ENCODE data around the gene TMEM145.

- TF ChIP-seq CTCF (conservative IDR thresholded peaks at IDR 0.05), result no peak
- no peak for TF ChIP-seq EZH2 (IDR thresholded peaks at IDR 0.05; ENCODE audit: low read depth)
These were observed 13.9 kb downstream of the TMEM145 start for GRCh38 chr19:42326969-42327368.

All from PC-9 (cell line).